Adipocyte (in vitro differentiated cells): ENCODE data around the gene SLIT1.

Experiments used
- DNase-seq: peaks from one replicate; pipeline ENCODE4 v3.0.0-alpha.2; 2015; ENCODE audit warnings: low read depth
- H3K27me3 ChIP-seq: replicated peaks from 2 replicates; pipeline ENCODE4 v1.7.0; 2013; ENCODE audit warnings: mild to moderate bottlenecking, low read length, moderate library complexity; ENCODE audit not compliant: control insufficient read depth, insufficient read depth
- H3K36me3 ChIP-seq: 2 replicates; pipeline ENCODE4 v1.7.0; 2013; ENCODE audit warnings: low read length, mild to moderate bottlenecking, moderate library complexity; ENCODE audit not compliant: control insufficient read depth, insufficient read depth, severe bottlenecking
- H3K4me1 ChIP-seq: 2 replicates; pipeline ENCODE4 v1.7.0; 2013; ENCODE audit warnings: mild to moderate bottlenecking, low read length, moderate library complexity; ENCODE audit not compliant: control insufficient read depth, insufficient read depth
- H3K4me3 ChIP-seq: 2 replicates; pipeline ENCODE4 v1.7.0; 2013; ENCODE audit warnings: mild to moderate bottlenecking, low read length, moderate library complexity
- H3K9ac ChIP-seq: 2 replicates; pipeline ENCODE4 v1.7.0; 2013; ENCODE audit warnings: mild to moderate bottlenecking, low read length, moderate library complexity
- H3K9me3 ChIP-seq: 2 replicates; pipeline ENCODE4 v1.7.0; 2013; ENCODE audit warnings: mild to moderate bottlenecking, low read length, moderate library complexity; ENCODE audit not compliant: control insufficient read depth

The SLIT1 gene

GRCh38 chr10:97151307-97151914, 34.3 kb downstream of the SLIT1 start:
- no peaks in the 10 kb centered on the region for H3K9me3 ChIP-seq
- H3K4me1 ChIP-seq = no peaks in the 10 kb centered on the region
- H3K36me3 ChIP-seq = no peaks in the 10 kb centered on the region
- no peak overlapping the region for H3K4me3 ChIP-seq
- H3K9ac ChIP-seq = no peak overlapping the region
- H3K27me3 ChIP-seq = peaks cover 28% of the 10 kb centered on the region
- no peak for DNase-seq

GRCh38 chr10:97150616-97151015, 35.1 kb downstream of the SLIT1 start:
- DNase-seq = no peak
- no peaks in the 10 kb centered on the region for H3K36me3 ChIP-seq
- no peaks in the 10 kb centered on the region for H3K4me1 ChIP-seq
- H3K9me3 ChIP-seq = no peaks in the 10 kb centered on the region
- H3K27me3 ChIP-seq = peaks cover 28% of the 10 kb centered on the region
- H3K9ac ChIP-seq = no peak overlapping the region
- no peak overlapping the region for H3K4me3 ChIP-seq

- Histone ChIP-seq H3K27me3 (peaks cover 28% of the 10 kb centered on the region), H3K9me3 (no peaks in the 10 kb centered on the region), H3K9ac (no peak overlapping the region), H3K36me3 (no peaks in the 10 kb centered on the region), H3K4me1 (no peaks in the 10 kb centered on the region), H3K4me3 (no peak overlapping the region)
- DNase-seq = no peak
Observed at GRCh38 chr10:97150013-97150595, 35.7 kb downstream of the SLIT1 start.

GRCh38 chr10:97149079-97149531, 36.7 kb downstream of the SLIT1 start:
- H3K27me3 ChIP-seq = peaks cover 24% of the 10 kb centered on the region
- H3K9me3 ChIP-seq = no peaks in the 10 kb centered on the region
- H3K9ac ChIP-seq = no peak overlapping the region
- H3K4me1 ChIP-seq = no peaks in the 10 kb centered on the region
- no peak overlapping the region for H3K4me3 ChIP-seq
- DNase-seq = no peak
- H3K36me3 ChIP-seq = no peaks in the 10 kb centered on the region

GRCh38 chr10:97144297-97144696, 41.5 kb downstream of the SLIT1 start:
- Histone ChIP-seq H3K4me1 (no peaks in the 10 kb centered on the region), H3K9ac (no peak overlapping the region), H3K4me3 (no peak overlapping the region), H3K36me3 (no peaks in the 10 kb centered on the region), H3K27me3 (peaks cover 46% of the 10 kb centered on the region), H3K9me3 (peaks cover 17% of the 10 kb centered on the region)
- no peak for DNase-seq

- Histone ChIP-seq H3K4me1 (no peaks in the 10 kb centered on the region), H3K27me3 (peaks cover 55% of the 10 kb centered on the region), H3K4me3 (no peak overlapping the region), H3K9me3 (peaks cover 17% of the 10 kb centered on the region), H3K9ac (no peak overlapping the region), H3K36me3 (no peaks in the 10 kb centered on the region)
- DNase-seq = no peak
Observed at GRCh38 chr10:97142834-97143233, 42.9 kb downstream of the SLIT1 start.

GRCh38 chr10:97140902-97141745, 44.6 kb downstream of the SLIT1 start:
- no peaks in the 10 kb centered on the region for H3K36me3 ChIP-seq
- no peak for DNase-seq
- H3K4me1 ChIP-seq = no peaks in the 10 kb centered on the region
- H3K9ac ChIP-seq = no peak overlapping the region
- H3K4me3 ChIP-seq = no peak overlapping the region
- H3K27me3 ChIP-seq = peaks cover 50% of the 10 kb centered on the region
- H3K9me3 ChIP-seq = peaks cover 17% of the 10 kb centered on the region

- peaks cover 57% of the 10 kb centered on the region for H3K27me3 ChIP-seq
- H3K36me3 ChIP-seq = no peaks in the 10 kb centered on the region
- no peak overlapping the region for H3K9ac ChIP-seq
- H3K4me3 ChIP-seq = no peak overlapping the region
- peaks cover 17% of the 10 kb centered on the region for H3K9me3 ChIP-seq
- no peaks in the 10 kb centered on the region for H3K4me1 ChIP-seq
- DNase-seq = no peak
Observed at GRCh38 chr10:97140049-97140846, 45.5 kb downstream of the SLIT1 start.

GRCh38 chr10:97139651-97140048, 46.1 kb downstream of the SLIT1 start:
- no peak overlapping the region for H3K9ac ChIP-seq
- no peaks in the 10 kb centered on the region for H3K4me1 ChIP-seq
- peaks cover 62% of the 10 kb centered on the region for H3K27me3 ChIP-seq
- DNase-seq = no peak
- H3K4me3 ChIP-seq = no peak overlapping the region
- no peaks in the 10 kb centered on the region for H3K36me3 ChIP-seq
- H3K9me3 ChIP-seq = peaks cover 17% of the 10 kb centered on the region

GRCh38 chr10:97138846-97139245, 46.9 kb downstream of the SLIT1 start:
- Histone ChIP-seq H3K9me3 (peaks cover 17% of the 10 kb centered on the region), H3K4me3 (no peak overlapping the region), H3K36me3 (no peaks in the 10 kb centered on the region), H3K27me3 (peaks cover 65% of the 10 kb centered on the region), H3K9ac (no peak overlapping the region), H3K4me1 (no peaks in the 10 kb centered on the region)
- DNase-seq = no peak

GRCh38 chr10:97138174-97138573, 47.6 kb downstream of the SLIT1 start:
- no peak overlapping the region for H3K9ac ChIP-seq
- no peaks in the 10 kb centered on the region for H3K36me3 ChIP-seq
- DNase-seq = no peak
- peaks cover 17% of the 10 kb centered on the region for H3K9me3 ChIP-seq
- no peak overlapping the region for H3K4me3 ChIP-seq
- no peaks in the 10 kb centered on the region for H3K4me1 ChIP-seq
- H3K27me3 ChIP-seq = peaks cover 61% of the 10 kb centered on the region
